H9 (cell line): Measurements from ENCODE around the gene RBFOX2. TPM values are rescaled to one million over a fixed set of nuclear protein-coding genes. Genes with fewer than 3 reads are reported as not detected.

Experiments used
- DNase-seq: peaks from one replicate; pipeline ENCODE4 v3.0.0-alpha.2; 2017
- H2AFZ ChIP-seq: one replicate; pipeline ENCODE4 v1.6.1; 2013; ENCODE audit warnings: mild to moderate bottlenecking, low read length, control low read depth, moderate library complexity
- H2AK5ac ChIP-seq: 2 replicates; pipeline ENCODE4 v1.6.1; 2013; ENCODE audit warnings: low read length, control low read depth, mixed read lengths; ENCODE audit not compliant: insufficient read length
- H2BK120ac ChIP-seq: one replicate; pipeline ENCODE4 v1.6.1; 2013; ENCODE audit warnings: low read depth, mild to moderate bottlenecking, low read length, control low read depth, inconsistent platforms; ENCODE audit not compliant: poor library complexity, severe bottlenecking
- H2BK12ac ChIP-seq: 2 replicates; pipeline ENCODE4 v1.6.1; 2013; ENCODE audit warnings: low read length, control low read depth, mixed read lengths, low read depth; ENCODE audit not compliant: insufficient read length
- H2BK15ac ChIP-seq: 2 replicates; pipeline ENCODE4 v1.6.1; 2013; ENCODE audit warnings: low read depth, low read length, control low read depth
- H2BK20ac ChIP-seq: one replicate; pipeline ENCODE4 v1.6.1; 2013; ENCODE audit warnings: low read depth, mild to moderate bottlenecking, low read length, control low read depth, inconsistent platforms; ENCODE audit not compliant: poor library complexity, severe bottlenecking
- H2BK5ac ChIP-seq: 2 replicates; pipeline ENCODE4 v1.6.1; 2013; ENCODE audit warnings: low read length, control low read depth, mixed read lengths; ENCODE audit not compliant: insufficient read length
- H3K14ac ChIP-seq: 2 replicates; pipeline ENCODE4 v1.6.1; 2013; ENCODE audit warnings: low read length, control low read depth; ENCODE audit not compliant: insufficient read depth
- H3K18ac ChIP-seq: 2 replicates; pipeline ENCODE4 v1.6.1; 2013; ENCODE audit warnings: low read depth, mild to moderate bottlenecking, mixed read lengths, low read length, control low read depth; ENCODE audit not compliant: insufficient read length
- H3K23ac ChIP-seq: 2 replicates; pipeline ENCODE4 v1.6.1; 2013; ENCODE audit warnings: low read length, control low read depth, mixed read lengths, low read depth; ENCODE audit not compliant: insufficient read length
- H3K23me2 ChIP-seq: 2 replicates; pipeline ENCODE4 v1.6.1; 2013; ENCODE audit warnings: low read depth, mild to moderate bottlenecking, mixed read lengths, low read length, control low read depth; ENCODE audit not compliant: insufficient read length, poor library complexity, severe bottlenecking
- H3K27ac ChIP-seq: 2 replicates; pipeline ENCODE4 v1.5.1; 2013; ENCODE audit warnings: low read length, control low read depth, mixed read lengths, low read depth; ENCODE audit not compliant: insufficient read length
- H3K27me3 ChIP-seq: 2 replicates; pipeline ENCODE4 v1.6.1; 2013; ENCODE audit warnings: low read length, control low read depth, inconsistent platforms; ENCODE audit not compliant: insufficient read depth
- H3K4ac ChIP-seq: 2 replicates; pipeline ENCODE4 v1.6.1; 2013; ENCODE audit warnings: low read depth, mild to moderate bottlenecking, control low read depth, inconsistent platforms, low read length, moderate library complexity
- H3K4me1 ChIP-seq: 2 replicates; pipeline ENCODE4 v1.6.1; 2013; ENCODE audit warnings: low read length, control low read depth, inconsistent platforms; ENCODE audit not compliant: insufficient read depth
- H3K4me2 ChIP-seq: 2 replicates; pipeline ENCODE4 v1.6.1; 2013; ENCODE audit warnings: low read length, control low read depth, mixed read lengths; ENCODE audit not compliant: insufficient read length, insufficient read depth
- H3K56ac ChIP-seq: 2 replicates; pipeline ENCODE4 v1.6.1; 2013; ENCODE audit warnings: low read depth, mild to moderate bottlenecking, mixed read lengths, low read length, control low read depth; ENCODE audit not compliant: insufficient read length
- H3K79me1 ChIP-seq: 2 replicates; pipeline ENCODE4 v1.6.1; 2013; ENCODE audit warnings: low read depth, mild to moderate bottlenecking, moderate library complexity, low read length, control low read depth, inconsistent platforms; ENCODE audit not compliant: insufficient read depth, poor library complexity, severe bottlenecking
- H3K79me2 ChIP-seq: 2 replicates; pipeline ENCODE4 v1.6.1; 2013; ENCODE audit warnings: low read length, control low read depth, inconsistent platforms; ENCODE audit not compliant: insufficient read depth
- H3K9ac ChIP-seq: 2 replicates; pipeline ENCODE4 v1.6.1; 2013; ENCODE audit warnings: low read length, control low read depth, mixed read lengths; ENCODE audit not compliant: insufficient read length; ENCODE audit errors: extremely low read depth
- H3K9me3 ChIP-seq: one replicate; pipeline ENCODE4 v1.6.1; 2013; ENCODE audit warnings: low read depth, low read length, inconsistent platforms; ENCODE audit not compliant: control insufficient read depth
- H3T11ph ChIP-seq: one replicate; pipeline ENCODE4 v1.6.1; 2013; ENCODE audit warnings: mild to moderate bottlenecking, low read length, control low read depth, inconsistent platforms
- H4K20me1 ChIP-seq: one replicate; pipeline ENCODE4 v1.6.1; 2013; ENCODE audit not compliant: control insufficient read depth, insufficient read length, insufficient read depth
- H4K5ac ChIP-seq: 2 replicates; pipeline ENCODE4 v1.6.1; 2013; ENCODE audit warnings: low read depth, mild to moderate bottlenecking, mixed read lengths, low read length, control low read depth; ENCODE audit not compliant: insufficient read length
- H4K8ac ChIP-seq: replicated peaks from 2 replicates; pipeline ENCODE4 v1.6.1; 2013; ENCODE audit warnings: low read length, control low read depth, mixed read lengths, low read depth; ENCODE audit not compliant: insufficient read length
- H4K91ac ChIP-seq: 2 replicates; pipeline ENCODE4 v1.6.1; 2013; ENCODE audit warnings: low read depth, mild to moderate bottlenecking, moderate library complexity, mixed read lengths, low read length, control low read depth; ENCODE audit not compliant: insufficient read length
- H3K27ac Mint-ChIP-seq, 3 experiments: 2 replicates in 2 of 3; 3 replicates in 1 of 3; pipeline ENCODE4 v1.8.0; 2020 to 2021; ENCODE audit warnings: mixed read lengths in 3 of 3, mild to moderate bottlenecking in 1 of 3, moderate library complexity in 1 of 3
- H3K27me3 Mint-ChIP-seq: 2 replicates; pipeline ENCODE4 v1.8.0; 2021; ENCODE audit warnings: low read depth, mild to moderate bottlenecking, moderate library complexity, mixed read lengths
- H3K36me3 Mint-ChIP-seq, 3 experiments: 2 replicates in 2 of 3; 3 replicates in 1 of 3; pipeline ENCODE4 v1.8.0; 2020 to 2021; ENCODE audit warnings: low read depth in 3 of 3, mixed read lengths in 3 of 3; ENCODE audit not compliant: insufficient read depth in 1 of 3
- H3K4me1 Mint-ChIP-seq, 2 experiments: 2 replicates each; pipeline ENCODE4 v1.8.0; 2020; ENCODE audit warnings: mixed read lengths in 2 of 2
- H3K4me3 Mint-ChIP-seq, 2 experiments: 2 replicates in 1 of 2; 3 replicates in 1 of 2; pipeline ENCODE4 v1.8.0; 2020 to 2021; ENCODE audit warnings: mild to moderate bottlenecking in 2 of 2, mixed read lengths in 2 of 2, moderate library complexity in 1 of 2
- H3K9me3 Mint-ChIP-seq, 2 experiments: 2 replicates in 1 of 2; 3 replicates in 1 of 2; pipeline ENCODE4 v1.8.0; 2020; ENCODE audit warnings: mild to moderate bottlenecking in 2 of 2, mixed read lengths in 2 of 2, moderate library complexity in 1 of 2
- WGBS: extraction: QIAGEN DNeasy Blood & Tissue Kit; methylation state at CpG from one replicate; pipeline ENCODE4 v1.1.7; 2013; ENCODE audit warnings: missing lambda C conversion rate, low lambda C conversion rate, mixed read lengths; ENCODE audit not compliant: insufficient read length; ENCODE audit errors: extremely low coverage; 5-methylcytosine and 5-hydroxymethylcytosine counted together
- total RNA-seq: library from RNA; stranded (reverse); gene quantifications from 2 replicates; pipeline ENCODE4 v1.2.1, GENCODE V29; 2021
- TF ChIP-seq, protein P1 (sequence below): fragments of 200-600 bp; sonication (generic); conservative IDR thresholded peaks from 3 replicates; pipeline ENCODE4 v1.8.0; 2021; ENCODE audit warnings: antibody characterized with exemption, mild to moderate bottlenecking

RBFOX2 gene
- total RNA-seq, 1 experiment from 2014 or later, result 84.7 TPM

- Histone ChIP-seq H3K79me2 (peaks cover 5% of the 10 kb centered on the region; the same call in 1 of the 2 replicates), H2BK20ac (no peak overlapping the region), H3K4me2 (no peak overlapping the region), H3K56ac (no peak overlapping the region), H3K79me1 (no peaks in the 10 kb centered on the region), H2BK120ac (no peak overlapping the region), H2BK15ac (no peak overlapping the region), H2BK12ac (no peak overlapping the region), H3K14ac (no peak overlapping the region), H3K9me3 (no peaks in the 10 kb centered on the region), H2AK5ac (no peak overlapping the region), H3K18ac (no peak overlapping the region), H3K23me2 (no peaks in the 10 kb centered on the region), H2BK5ac (no peak overlapping the region), H3T11ph (no peak overlapping the region), H4K8ac (no peak overlapping the region), H3K27me3 (no peaks in the 10 kb centered on the region), H3K9ac (no peak overlapping the region), H4K5ac (no peak overlapping the region), H2AFZ (no peak overlapping the region), H3K23ac (no peak overlapping the region), H4K91ac (no peak overlapping the region), H3K27ac (no peak overlapping the region), H3K4me1 (peaks cover 6% of the 10 kb centered on the region; the same call in 1 of the 2 replicates), H4K20me1 (no peaks in the 10 kb centered on the region), H3K4ac (no peak overlapping the region)
- no CpG with 5 or more reads among the region's 2 CpGs for WGBS
- Mint-ChIP-seq H3K4me1 (peaks cover 28 to 33% of the 10 kb centered on the region in 2 experiments), H3K9me3 (no peaks in the 10 kb centered on the region), H3K4me3 (no peak overlapping the region), H3K36me3 (no peaks in the 10 kb centered on the region; a peak in 1 of 7 replicates), H3K27me3 (no peaks in the 10 kb centered on the region), H3K27ac (peak overlapping the region in 1 of 3 experiments; percentile 35; a peak in 2 of 7 replicates)
- no peak for DNase-seq
- TF ChIP-seq, protein P1, sequence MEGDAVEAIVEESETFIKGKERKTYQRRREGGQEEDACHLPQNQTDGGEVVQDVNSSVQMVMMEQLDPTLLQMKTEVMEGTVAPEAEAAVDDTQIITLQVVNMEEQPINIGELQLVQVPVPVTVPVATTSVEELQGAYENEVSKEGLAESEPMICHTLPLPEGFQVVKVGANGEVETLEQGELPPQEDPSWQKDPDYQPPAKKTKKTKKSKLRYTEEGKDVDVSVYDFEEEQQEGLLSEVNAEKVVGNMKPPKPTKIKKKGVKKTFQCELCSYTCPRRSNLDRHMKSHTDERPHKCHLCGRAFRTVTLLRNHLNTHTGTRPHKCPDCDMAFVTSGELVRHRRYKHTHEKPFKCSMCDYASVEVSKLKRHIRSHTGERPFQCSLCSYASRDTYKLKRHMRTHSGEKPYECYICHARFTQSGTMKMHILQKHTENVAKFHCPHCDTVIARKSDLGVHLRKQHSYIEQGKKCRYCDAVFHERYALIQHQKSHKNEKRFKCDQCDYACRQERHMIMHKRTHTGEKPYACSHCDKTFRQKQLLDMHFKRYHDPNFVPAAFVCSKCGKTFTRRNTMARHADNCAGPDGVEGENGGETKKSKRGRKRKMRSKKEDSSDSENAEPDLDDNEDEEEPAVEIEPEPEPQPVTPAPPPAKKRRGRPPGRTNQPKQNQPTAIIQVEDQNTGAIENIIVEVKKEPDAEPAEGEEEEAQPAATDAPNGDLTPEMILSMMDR, result no peak
These were observed 144.1 kb downstream of the RBFOX2 start for GRCh38 chr22:35884529-35884928.
